ENCODE measurements around the gene APOC1. TPM values are rescaled to one million over a fixed set of nuclear protein-coding genes. Genes with fewer than 3 reads are reported as not detected.
"Not testable (repeated sequence)": the region's sequence is repeated elsewhere in the genome, so short reads cannot be mapped to it uniquely, and the experiment has no call there.

APOC1 gene
- polyA plus RNA-seq, 4 donors, result 8.7 to 25.0 (median 9.9) TPM

DNA sequence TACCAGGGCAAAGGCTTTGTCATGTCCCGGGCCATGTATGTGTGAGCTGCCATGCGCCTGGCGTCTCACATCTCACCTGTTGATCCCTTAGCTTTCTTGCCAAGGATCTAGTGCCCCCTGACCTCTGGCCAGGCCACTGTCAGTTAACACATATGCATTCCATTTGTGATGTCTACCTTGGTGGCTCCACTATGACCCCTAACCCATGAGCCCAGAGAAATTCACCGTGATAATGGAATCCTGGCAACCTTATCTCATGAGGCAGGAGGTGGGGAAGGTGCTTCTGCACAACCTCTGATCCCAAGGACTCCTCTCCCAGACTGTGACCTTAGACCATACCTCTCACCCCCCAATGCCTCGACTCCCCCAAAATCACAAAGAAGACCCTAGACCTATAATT, 26.1 kb upstream of the APOC1 start:
- not testable (repeated sequence) for DNase-seq (ENCODE audit: low read depth in 4 of 4, low spot score in 3 of 4)

DNA sequence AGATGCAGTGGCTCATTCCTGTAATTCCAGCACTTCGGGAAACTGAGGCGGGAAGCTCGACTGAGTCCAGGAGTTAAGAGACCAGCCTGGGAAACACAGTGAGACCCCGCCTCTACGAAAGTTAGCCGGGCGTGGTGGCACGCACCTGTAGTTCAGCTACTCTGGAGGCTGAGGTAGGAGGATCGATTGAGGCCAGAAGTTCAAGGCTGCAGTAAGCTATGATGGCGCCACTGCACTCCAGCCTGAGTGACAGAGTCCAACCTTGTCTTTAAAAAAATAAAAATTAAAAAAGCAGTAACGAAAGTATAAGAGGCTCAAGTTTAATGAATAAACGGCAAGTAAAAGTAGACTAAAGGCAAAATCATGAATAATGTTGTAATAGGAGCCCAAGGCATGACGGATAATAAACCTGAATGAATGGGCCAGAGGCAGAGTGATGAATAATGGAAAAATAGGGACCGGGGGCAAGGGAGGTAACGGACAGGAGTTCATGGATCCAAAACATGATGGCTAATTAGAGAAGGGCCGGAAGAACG, 24.5 kb upstream of the APOC1 start:
- DNase-seq (ENCODE audit: low read depth in 4 of 4, low spot score in 3 of 4), result no peak

DNA sequence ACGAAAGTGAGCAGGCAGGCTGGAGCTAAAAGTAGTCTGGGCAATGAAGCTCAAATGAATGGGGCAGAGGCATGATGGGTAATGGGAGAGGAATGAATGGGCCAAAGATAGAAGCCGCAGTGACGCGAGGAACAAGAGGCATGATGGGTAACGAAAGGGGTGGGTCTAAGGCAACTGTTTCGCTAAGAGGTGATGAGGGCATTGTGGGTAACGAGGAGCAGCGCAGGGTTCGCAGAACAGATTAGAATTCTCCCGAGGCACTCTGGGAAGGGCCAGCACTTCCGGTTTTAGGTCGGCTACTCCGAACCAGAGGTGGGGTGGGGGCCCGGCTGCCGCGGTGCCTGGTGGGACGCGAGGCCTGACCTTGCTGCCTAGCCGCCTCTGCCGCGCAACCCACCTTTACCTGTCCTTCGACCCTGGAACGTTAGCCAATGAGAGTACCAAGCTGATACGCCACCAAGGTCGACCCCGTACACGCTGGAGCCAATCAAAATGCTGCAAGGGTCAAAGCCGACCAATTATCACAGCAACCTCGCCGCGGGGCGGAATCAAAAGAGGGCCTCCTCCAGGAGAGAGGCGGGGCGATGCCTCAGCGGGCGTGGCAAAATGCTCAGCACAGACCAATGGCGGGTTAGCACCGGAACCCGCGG, 23.9 kb upstream of the APOC1 start:
- peak in 3 of 4 donors; percentile 100 for DNase-seq (ENCODE audit: low read depth in 4 of 4, low spot score in 3 of 4)

DNA sequence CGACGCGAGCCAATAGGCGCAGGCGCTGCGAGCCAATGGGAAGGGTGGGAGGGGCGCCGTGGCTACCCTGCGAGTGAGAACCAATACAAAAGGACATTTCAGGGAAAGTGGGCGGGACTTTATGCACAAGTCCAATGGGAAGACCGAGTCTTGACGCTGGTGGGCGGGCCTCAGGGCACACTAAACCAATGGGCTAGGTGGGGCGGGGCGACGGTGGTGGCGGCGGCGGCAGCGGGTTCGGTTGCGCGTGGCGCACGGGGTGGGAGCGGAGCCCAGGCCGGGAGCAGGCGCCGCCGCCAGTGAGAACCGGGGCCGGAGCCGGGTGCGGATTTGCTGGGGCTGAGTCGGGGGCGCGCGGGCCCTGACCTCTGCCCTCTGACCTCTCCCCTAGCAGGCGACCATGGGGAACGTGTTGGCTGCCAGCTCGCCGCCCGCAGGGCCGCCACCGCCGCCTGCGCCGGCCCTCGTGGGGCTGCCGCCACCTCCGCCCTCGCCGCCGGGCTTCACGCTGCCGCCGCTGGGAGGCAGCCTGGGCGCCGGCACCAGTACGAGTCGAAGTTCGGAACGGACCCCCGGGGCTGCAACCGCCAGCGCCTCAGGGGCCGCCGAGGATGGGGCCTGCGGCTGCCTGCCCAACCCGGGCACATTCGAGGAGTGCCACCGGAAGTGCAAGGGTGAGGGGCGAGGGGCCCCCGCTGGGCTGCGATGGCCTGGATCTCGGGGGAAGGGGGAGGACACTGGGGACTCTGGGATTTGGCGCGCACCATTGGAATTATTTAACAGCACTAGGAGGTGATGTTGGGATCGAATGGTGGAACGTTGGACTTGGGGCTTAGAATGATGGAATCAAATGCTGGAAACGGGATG, 23.2 kb upstream of the APOC1 start, which contains the start of gene TOMM40:
TOMM40 (plus strand) TSS at position 239 of the 867 bp plus-strand sequence; CDS start at position 401, 162 bp downstream.
- DNase-seq (ENCODE audit: low read depth in 4 of 4, low spot score in 3 of 4), result peak in 1 of 4 donors; percentile 100

DNA sequence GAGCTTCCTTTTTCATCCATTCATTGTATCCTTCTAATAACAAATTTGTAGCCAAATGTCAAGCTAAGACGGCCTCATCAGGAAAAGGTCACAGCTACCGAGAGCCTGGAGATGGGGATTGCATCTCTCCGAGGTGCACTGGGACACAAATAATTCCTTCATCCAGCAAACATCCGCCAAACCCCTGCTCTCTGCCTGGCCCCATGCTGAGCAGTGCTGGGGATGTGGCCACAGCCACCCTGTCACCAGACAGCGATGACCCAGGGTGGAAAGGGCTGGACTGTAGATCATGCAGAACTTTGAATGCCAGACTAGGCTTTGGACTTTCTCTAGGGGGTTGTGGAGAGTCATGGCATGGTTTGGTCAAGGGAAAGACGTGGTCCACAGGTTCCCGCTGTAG, 21.5 kb upstream of the APOC1 start:
- DNase-seq (ENCODE audit: low read depth in 4 of 4, low spot score in 3 of 4), result no peak

DNA sequence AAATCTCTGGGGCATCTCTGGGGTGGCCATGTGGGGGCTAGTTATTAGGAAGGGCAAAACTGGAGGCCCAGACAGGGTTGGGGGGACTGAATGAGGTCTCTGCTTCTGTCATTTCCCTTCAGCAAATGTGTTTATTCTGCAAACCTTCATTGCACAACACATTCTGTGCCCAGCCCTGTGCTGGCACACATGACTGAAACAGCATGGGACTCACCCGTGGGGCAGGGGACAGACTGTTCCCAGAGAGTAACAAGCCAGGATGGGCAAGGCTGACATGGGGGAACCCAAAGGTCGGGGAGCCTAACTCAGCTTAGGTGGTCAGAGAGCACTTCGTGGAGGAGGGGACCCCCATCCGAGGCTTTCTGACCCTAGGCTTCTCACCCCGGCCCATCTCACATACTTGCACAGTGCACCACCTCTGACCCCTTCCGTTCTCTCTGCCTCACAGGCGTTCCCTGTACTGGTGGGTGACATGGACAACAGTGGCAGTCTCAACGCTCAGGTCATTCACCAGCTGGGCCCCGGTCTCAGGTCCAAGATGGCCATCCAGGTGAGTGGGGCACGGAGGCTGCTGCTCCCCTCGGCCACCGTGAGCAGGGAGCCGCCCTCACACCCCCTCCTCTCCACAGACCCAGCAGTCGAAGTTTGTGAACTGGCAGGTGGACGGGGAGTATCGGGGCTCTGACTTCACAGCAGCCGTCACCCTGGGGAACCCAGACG, 20.9 kb upstream of the APOC1 start:
- no peak for DNase-seq (ENCODE audit: low read depth in 4 of 4, low spot score in 3 of 4)

DNA sequence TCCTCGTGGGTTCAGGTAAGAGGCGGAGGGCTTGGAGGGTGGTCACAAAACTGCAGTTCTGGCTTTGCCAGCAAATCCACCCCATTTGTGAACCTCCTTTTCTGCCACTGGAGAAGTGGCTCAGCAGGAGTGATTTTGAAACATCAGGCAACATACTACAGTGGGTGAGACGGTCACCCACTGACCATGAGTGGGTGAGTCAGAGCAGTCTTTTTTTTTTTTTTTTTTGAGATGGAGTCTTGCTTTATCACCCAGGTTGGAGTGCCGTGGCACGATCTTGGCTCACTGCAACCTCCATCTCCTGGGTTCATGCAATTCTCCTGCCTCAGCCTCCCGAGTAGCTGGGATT, 20.4 kb upstream of the APOC1 start:
- no peak for DNase-seq (ENCODE audit: low read depth in 4 of 4, low spot score in 3 of 4)

DNA sequence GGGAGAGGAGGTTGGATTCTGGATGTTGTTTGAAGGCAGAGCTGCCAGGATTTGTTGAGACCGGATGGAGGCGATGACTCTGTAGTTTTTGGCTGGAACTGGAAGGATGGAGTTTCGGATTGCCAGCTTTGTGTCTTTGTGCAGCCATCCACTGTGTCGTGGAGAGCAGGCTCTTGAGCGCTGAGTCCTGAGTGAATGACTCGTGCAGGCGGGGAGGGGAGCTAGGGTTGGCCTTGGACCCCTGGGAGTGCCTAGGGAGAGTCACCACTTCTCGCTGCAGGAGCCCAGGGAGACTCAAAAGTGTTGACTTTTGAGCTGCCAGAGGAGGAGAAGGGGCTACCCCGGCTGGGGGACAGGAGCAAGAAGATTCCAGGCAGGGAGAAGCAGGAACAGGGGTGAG, 19.5 kb upstream of the APOC1 start:
- no peak for DNase-seq (ENCODE audit: low read depth in 4 of 4, low spot score in 3 of 4)

DNA sequence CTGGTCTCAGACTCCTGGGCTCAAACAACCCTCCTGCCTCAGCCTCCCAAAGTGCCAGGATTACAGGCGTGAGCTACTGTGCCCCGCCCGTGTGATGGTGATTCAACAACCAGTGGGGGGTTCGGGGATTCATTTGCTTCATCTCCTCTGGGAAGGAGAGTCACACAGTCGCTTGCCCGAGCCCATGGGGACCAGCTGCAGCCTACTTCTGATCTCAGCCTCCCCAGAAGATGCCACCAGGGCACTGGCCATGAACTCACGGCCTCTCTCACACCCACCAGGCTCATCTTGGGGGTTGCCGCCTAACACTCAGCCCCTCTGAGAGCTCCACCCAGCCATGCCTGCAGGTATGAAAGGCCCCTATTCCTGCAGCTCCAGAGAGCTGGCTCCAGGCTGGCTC, 16.6 kb upstream of the APOC1 start:
- DNase-seq (ENCODE audit: low read depth in 4 of 4, low spot score in 3 of 4), result no peak

DNA sequence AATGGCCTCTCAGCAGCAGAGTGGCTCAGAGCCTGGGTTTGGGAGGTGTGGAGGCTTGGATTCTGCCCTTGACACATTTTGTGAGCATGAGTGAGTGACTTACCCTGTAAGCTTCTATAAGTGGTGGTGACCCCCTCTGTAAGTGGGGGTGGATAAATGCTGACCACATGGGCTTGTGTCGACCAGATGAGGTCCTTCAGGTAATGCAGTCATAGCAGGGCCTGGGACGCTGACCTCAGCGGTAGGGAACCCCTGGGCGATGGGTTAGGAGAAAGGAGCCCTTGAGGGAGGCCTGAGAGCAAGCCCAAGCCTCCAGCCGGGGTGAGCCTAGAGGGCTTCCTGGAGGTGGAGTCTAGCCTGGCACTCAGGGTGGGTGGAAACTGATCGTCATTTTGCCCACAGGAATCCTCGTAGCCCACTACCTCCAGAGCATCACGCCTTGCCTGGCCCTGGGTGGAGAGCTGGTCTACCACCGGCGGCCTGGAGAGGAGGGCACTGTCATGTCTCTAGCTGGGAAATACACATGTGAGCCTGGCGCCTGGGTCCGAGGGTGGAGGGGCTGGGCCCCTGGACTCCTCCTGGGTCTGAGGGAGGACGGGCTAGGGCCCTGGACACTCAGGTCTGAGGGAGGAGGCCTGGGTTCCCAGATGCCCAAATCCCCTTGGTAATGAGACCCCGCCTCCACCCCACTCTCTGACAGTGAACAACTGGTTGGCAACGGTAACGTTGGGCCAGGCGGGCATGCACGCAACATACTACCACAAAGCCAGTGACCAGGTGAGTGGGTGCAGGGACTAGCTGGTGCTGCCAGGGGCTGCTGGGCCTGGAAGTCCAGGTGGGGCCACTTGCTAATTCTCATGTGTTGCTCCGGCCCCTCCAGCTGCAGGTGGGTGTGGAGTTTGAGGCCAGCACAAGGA, 13.8 kb upstream of the APOC1 start:
- no peak for DNase-seq (ENCODE audit: low read depth in 4 of 4, low spot score in 3 of 4)

DNA sequence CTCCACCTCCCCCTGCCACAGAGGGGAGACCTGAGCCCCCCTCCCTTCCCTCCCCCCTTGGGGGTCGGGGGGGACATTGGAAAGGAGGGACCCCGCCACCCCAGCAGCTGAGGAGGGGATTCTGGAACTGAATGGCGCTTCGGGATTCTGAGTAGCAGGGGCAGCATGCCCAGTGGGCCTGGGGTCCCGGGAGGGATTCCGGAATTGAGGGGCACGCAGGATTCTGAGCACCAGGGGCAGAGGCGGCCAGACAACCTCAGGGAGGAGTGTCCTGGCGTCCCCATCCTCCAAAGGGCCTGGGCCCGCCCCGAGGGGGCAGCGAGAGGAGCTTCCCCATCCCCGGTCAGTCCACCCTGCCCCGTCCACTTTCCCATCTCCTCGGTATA, 11.2 kb upstream of the APOC1 start:
- no peak for DNase-seq (ENCODE audit: low read depth in 4 of 4, low spot score in 3 of 4)

DNA sequence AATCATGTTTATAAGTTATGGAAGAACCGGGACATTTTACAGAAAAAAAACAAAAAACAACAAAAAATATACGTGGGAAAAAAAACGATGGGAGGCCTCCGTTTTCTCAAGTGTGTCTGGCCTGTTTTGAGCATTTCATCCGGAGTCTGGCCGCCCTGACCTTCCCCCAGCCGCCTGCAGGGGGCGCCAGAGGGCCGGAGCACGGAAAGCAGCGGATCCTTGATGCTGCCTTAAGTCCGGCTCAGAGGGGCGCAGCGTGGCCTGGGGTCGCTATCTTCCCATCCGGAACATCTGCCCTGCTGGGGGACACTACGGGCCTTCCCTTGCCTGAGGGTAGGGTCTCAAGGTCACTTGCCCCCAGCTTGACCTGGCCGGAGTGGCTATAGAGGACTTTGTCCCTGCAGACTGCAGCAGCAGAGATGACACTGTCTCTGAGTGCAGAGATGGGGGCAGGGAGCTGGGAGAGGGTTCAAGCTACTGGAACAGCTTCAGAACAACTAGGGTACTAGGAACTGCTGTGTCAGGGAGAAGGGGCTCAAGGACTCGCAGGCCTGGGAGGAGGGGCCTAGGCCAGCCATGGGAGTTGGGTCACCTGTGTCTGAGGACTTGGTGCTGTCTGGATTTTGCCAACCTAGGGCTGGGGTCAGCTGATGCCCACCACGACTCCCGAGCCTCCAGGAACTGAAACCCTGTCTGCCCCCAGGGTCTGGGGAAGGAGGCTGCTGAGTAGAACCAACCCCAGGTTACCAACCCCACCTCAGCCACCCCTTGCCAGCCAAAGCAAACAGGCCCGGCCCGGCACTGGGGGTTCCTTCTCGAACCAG, 10.6 kb upstream of the APOC1 start:
- DNase-seq (ENCODE audit: low read depth in 4 of 4, low spot score in 3 of 4), result no peak

DNA sequence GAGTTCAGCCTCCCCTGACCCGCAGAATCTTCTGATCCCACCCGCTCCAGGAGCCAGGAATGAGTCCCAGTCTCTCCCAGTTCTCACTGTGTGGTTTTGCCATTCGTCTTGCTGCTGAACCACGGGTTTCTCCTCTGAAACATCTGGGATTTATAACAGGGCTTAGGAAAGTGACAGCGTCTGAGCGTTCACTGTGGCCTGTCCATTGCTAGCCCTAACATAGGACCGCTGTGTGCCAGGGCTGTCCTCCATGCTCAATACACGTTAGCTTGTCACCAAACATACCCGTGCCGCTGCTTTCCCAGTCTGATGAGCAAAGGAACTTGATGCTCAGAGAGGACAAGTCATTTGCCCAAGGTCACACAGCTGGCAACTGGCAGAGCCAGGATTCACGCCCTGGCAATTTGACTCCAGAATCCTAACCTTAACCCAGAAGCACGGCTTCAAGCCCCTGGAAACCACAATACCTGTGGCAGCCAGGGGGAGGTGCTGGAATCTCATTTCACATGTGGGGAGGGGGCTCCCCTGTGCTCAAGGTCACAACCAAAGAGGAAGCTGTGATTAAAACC, 9.9 kb upstream of the APOC1 start:
- no peak for DNase-seq (ENCODE audit: low read depth in 4 of 4, low spot score in 3 of 4)

DNA sequence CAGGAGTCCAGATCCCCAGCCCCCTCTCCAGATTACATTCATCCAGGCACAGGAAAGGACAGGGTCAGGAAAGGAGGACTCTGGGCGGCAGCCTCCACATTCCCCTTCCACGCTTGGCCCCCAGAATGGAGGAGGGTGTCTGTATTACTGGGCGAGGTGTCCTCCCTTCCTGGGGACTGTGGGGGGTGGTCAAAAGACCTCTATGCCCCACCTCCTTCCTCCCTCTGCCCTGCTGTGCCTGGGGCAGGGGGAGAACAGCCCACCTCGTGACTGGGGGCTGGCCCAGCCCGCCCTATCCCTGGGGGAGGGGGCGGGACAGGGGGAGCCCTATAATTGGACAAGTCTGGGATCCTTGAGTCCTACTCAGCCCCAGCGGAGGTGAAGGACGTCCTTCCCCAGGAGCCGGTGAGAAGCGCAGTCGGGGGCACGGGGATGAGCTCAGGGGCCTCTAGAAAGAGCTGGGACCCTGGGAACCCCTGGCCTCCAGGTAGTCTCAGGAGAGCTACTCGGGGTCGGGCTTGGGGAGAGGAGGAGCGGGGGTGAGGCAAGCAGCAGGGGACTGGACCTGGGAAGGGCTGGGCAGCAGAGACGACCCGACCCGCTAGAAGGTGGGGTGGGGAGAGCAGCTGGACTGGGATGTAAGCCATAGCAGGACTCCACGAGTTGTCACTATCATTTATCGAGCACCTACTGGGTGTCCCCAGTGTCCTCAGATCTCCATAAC, 8.8 kb upstream of the APOC1 start, which contains the start of gene APOE:
APOE (plus strand) TSS at position 360 of the 724 bp plus-strand sequence. CDS start 829 bp downstream, outside the sequence.
- no peak for DNase-seq (ENCODE audit: low read depth in 4 of 4, low spot score in 3 of 4)

DNA sequence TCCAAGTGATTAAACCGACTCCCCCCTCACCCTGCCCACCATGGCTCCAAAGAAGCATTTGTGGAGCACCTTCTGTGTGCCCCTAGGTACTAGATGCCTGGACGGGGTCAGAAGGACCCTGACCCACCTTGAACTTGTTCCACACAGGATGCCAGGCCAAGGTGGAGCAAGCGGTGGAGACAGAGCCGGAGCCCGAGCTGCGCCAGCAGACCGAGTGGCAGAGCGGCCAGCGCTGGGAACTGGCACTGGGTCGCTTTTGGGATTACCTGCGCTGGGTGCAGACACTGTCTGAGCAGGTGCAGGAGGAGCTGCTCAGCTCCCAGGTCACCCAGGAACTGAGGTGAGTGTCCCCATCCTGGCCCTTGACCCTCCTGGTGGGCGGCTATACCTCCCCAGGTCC, 6.8 kb upstream of the APOC1 start:
- DNase-seq (ENCODE audit: low read depth in 4 of 4, low spot score in 3 of 4), result no peak

DNA sequence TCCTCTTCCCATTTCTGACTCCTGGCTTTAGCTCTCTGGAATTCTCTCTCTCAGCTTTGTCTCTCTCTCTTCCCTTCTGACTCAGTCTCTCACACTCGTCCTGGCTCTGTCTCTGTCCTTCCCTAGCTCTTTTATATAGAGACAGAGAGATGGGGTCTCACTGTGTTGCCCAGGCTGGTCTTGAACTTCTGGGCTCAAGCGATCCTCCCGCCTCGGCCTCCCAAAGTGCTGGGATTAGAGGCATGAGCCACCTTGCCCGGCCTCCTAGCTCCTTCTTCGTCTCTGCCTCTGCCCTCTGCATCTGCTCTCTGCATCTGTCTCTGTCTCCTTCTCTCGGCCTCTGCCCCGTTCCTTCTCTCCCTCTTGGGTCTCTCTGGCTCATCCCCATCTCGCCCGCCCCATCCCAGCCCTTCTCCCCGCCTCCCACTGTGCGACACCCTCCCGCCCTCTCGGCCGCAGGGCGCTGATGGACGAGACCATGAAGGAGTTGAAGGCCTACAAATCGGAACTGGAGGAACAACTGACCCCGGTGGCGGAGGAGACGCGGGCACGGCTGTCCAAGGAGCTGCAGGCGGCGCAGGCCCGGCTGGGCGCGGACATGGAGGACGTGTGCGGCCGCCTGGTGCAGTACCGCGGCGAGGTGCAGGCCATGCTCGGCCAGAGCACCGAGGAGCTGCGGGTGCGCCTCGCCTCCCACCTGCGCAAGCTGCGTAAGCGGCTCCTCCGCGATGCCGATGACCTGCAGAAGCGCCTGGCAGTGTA, 6.2 kb upstream of the APOC1 start:
- DNase-seq (ENCODE audit: low read depth in 4 of 4, low spot score in 3 of 4), result no peak

DNA sequence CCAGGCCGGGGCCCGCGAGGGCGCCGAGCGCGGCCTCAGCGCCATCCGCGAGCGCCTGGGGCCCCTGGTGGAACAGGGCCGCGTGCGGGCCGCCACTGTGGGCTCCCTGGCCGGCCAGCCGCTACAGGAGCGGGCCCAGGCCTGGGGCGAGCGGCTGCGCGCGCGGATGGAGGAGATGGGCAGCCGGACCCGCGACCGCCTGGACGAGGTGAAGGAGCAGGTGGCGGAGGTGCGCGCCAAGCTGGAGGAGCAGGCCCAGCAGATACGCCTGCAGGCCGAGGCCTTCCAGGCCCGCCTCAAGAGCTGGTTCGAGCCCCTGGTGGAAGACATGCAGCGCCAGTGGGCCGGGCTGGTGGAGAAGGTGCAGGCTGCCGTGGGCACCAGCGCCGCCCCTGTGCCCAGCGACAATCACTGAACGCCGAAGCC, 5.6 kb upstream of the APOC1 start:
- DNase-seq (ENCODE audit: low read depth in 4 of 4, low spot score in 3 of 4), result no peak

Data from left renal pelvis (tissue), 4 donors.